Thyroid gland (tissue), 4 donors: ENCODE results near the gene TTN.

Source experiments
- POLR2A ChIP-seq, 2 donors: fragments of 450-650 bp; IDR thresholded peaks; one replicate each; pipeline ENCODE4 v1.6.1; 2017; ENCODE audit warnings: antibody characterized with exemption in 2 of 2, mild to moderate bottlenecking in 2 of 2, moderate library complexity in 1 of 2
- TF ChIP-seq, protein P1 (sequence below), 6 experiments: fragments of 200-600 bp in 3 of 6; fragments of 450-650 bp in 3 of 6; sonication (generic) in 3 of 6; IDR thresholded peaks; one replicate each; pipeline ENCODE4 v1.5.1; 2016 to 2019; ENCODE audit warnings: antibody characterized with exemption in 6 of 6, mild to moderate bottlenecking in 2 of 6, inconsistent platforms in 1 of 6, moderate library complexity in 1 of 6

DNA sequence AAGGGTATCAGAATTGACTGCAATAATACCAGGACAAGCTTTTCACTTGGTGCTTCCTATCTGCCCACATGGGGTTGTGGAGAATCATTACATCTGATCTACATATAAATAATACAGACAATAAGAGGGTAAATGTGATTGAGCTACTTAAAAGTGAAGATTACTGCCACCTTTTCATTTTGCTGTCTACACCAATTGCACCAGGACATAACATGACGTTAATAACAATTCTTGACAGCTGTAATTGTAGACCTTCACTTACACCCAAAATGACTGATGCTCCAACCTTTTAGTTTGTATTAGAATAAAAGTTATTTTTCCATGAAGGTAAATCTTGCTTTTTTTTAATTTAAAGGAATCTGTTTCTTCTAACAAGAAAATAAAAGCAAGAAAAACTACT lies 36.5 kb upstream of the TTN start:
- no peak for TF ChIP-seq POLR2A (IDR thresholded peaks at IDR 0.05)
- TF ChIP-seq, protein P1, sequence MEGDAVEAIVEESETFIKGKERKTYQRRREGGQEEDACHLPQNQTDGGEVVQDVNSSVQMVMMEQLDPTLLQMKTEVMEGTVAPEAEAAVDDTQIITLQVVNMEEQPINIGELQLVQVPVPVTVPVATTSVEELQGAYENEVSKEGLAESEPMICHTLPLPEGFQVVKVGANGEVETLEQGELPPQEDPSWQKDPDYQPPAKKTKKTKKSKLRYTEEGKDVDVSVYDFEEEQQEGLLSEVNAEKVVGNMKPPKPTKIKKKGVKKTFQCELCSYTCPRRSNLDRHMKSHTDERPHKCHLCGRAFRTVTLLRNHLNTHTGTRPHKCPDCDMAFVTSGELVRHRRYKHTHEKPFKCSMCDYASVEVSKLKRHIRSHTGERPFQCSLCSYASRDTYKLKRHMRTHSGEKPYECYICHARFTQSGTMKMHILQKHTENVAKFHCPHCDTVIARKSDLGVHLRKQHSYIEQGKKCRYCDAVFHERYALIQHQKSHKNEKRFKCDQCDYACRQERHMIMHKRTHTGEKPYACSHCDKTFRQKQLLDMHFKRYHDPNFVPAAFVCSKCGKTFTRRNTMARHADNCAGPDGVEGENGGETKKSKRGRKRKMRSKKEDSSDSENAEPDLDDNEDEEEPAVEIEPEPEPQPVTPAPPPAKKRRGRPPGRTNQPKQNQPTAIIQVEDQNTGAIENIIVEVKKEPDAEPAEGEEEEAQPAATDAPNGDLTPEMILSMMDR (IDR thresholded peaks at IDR 0.05), result no peak
